ENCODE measurements around the gene AGO3.

Gene AGO3

GRCh38 chr1:36081926-36082485 lies 151.1 kb downstream of the AGO3 start:
- Histone ChIP-seq H3K9me3 (ENCODE audit: control insufficient read depth, low read length) (no peaks in the 10 kb centered on the region), H3K23ac (ENCODE audit: low read length in 2 of 2) (no peak overlapping the region), H2BK15ac (ENCODE audit: low read depth, poor library complexity, severe bottlenecking) (no peak overlapping the region), H3K9ac (ENCODE audit: low read length) (no peak overlapping the region), H2BK120ac (ENCODE audit: low read depth, low read length) (no peak overlapping the region), H3K36me3 (ENCODE audit: control insufficient read depth in 1 of 2, insufficient read depth in 2 of 2, low read depth in 1 of 2, low read length in 2 of 2) (no peaks in the 10 kb centered on the region), H4K8ac (ENCODE audit: low read length) (no peak overlapping the region), H3K18ac (ENCODE audit: low read depth in 1 of 2, low read length in 2 of 2) (no peak overlapping the region), H3K14ac (ENCODE audit: low read length in 2 of 2) (no peak overlapping the region), H3K4me3 (ENCODE audit: insufficient read depth in 1 of 2, low read depth in 1 of 2, low read length in 2 of 2) (no peak overlapping the region), H2BK5ac (ENCODE audit: low read depth, low read length, poor library complexity, severe bottlenecking) (no peak overlapping the region), H3K27me3 (ENCODE audit: control insufficient read depth in 1 of 2, insufficient read depth in 1 of 2, low read length in 2 of 2) (peaks cover 0 to 17% of the 10 kb centered on the region in 2 experiments), H2AFZ (ENCODE audit: low read depth, low read length) (no peak overlapping the region), H3K79me1 (replicated peaks; ENCODE audit: low read length, poor library complexity, severe bottlenecking) (no peaks in the 10 kb centered on the region), H3K4ac (ENCODE audit: low read depth in 1 of 2, low read length in 2 of 2) (no peak overlapping the region), H2AK5ac (ENCODE audit: low read length, severe bottlenecking) (no peak overlapping the region), H4K91ac (ENCODE audit: low read length) (no peak overlapping the region), H3K27ac (ENCODE audit: low read length, poor library complexity, severe bottlenecking) (no peak overlapping the region), H3K4me2 (ENCODE audit: low read length, poor library complexity, severe bottlenecking) (no peak overlapping the region), H2BK12ac (ENCODE audit: low read length in 2 of 2) (no peak overlapping the region), H3K4me1 (ENCODE audit: control insufficient read depth, insufficient read depth, low read depth, low read length) (peaks cover 15% of the 10 kb centered on the region)
- DNase-seq, result no peak
- WGBS, result 89% methylated on average over 3 of the region's 3 CpGs

GRCh38 chr1:36083219-36083618 lies 152.3 kb downstream of the AGO3 start:
- 87% methylated on average over 13 of the region's 13 CpGs for WGBS
- DNase-seq, result no peak
- no peak overlapping the region for H2BK5ac ChIP-seq (ENCODE audit: low read depth, low read length, poor library complexity, severe bottlenecking)
- H4K8ac ChIP-seq (ENCODE audit: low read length), result no peak overlapping the region
- H3K4me1 ChIP-seq (ENCODE audit: control insufficient read depth, insufficient read depth, low read depth, low read length), result peaks cover 21% of the 10 kb centered on the region
- no peak overlapping the region for H3K14ac ChIP-seq (ENCODE audit: low read length in 2 of 2)
- H3K4ac ChIP-seq (ENCODE audit: low read depth in 1 of 2, low read length in 2 of 2), result no peak overlapping the region
- H3K23ac ChIP-seq (ENCODE audit: low read length in 2 of 2), result no peak overlapping the region
- no peaks in the 10 kb centered on the region for H3K9me3 ChIP-seq (ENCODE audit: control insufficient read depth, low read length)
- no peak overlapping the region for H3K4me3 ChIP-seq (ENCODE audit: insufficient read depth in 1 of 2, low read depth in 1 of 2, low read length in 2 of 2)
- no peak overlapping the region for H3K9ac ChIP-seq (ENCODE audit: low read length)
- no peak overlapping the region for H4K91ac ChIP-seq (ENCODE audit: low read length)
- H3K18ac ChIP-seq (ENCODE audit: low read depth in 1 of 2, low read length in 2 of 2), result no peak overlapping the region
- peaks cover 0 to 17% of the 10 kb centered on the region in 2 experiments for H3K27me3 ChIP-seq (ENCODE audit: control insufficient read depth in 1 of 2, insufficient read depth in 1 of 2, low read length in 2 of 2)
- no peaks in the 10 kb centered on the region for H3K79me1 ChIP-seq (replicated peaks; ENCODE audit: low read length, poor library complexity, severe bottlenecking)
- H3K27ac ChIP-seq (ENCODE audit: low read length, poor library complexity, severe bottlenecking), result no peak overlapping the region
- no peaks in the 10 kb centered on the region for H3K36me3 ChIP-seq (ENCODE audit: control insufficient read depth in 1 of 2, insufficient read depth in 2 of 2, low read depth in 1 of 2, low read length in 2 of 2)
- H2AFZ ChIP-seq (ENCODE audit: low read depth, low read length), result no peak overlapping the region
- no peak overlapping the region for H2BK12ac ChIP-seq (ENCODE audit: low read length in 2 of 2)
- no peak overlapping the region for H2BK15ac ChIP-seq (ENCODE audit: low read depth, poor library complexity, severe bottlenecking)
- H2BK120ac ChIP-seq (ENCODE audit: low read depth, low read length), result no peak overlapping the region
- no peak overlapping the region for H3K4me2 ChIP-seq (ENCODE audit: low read length, poor library complexity, severe bottlenecking)
- H2AK5ac ChIP-seq (ENCODE audit: low read length, severe bottlenecking), result no peak overlapping the region

GRCh38 chr1:36083635-36084496 lies 153.0 kb downstream of the AGO3 start, which contains the start of gene TEKT2:
Gene TEKT2, plus strand, starts transcription at chr1:36084094. Its CDS starts 828 bp downstream, at chr1:36084922.
- Histone ChIP-seq H3K9ac (ENCODE audit: low read length) (peak within 1 kb of the TSS; percentile 75), H2BK12ac (ENCODE audit: low read length in 2 of 2) (no peak within 1 kb of the TSS), H2BK15ac (ENCODE audit: low read depth, poor library complexity, severe bottlenecking) (peak within 1 kb of the TSS; percentile 86), H3K36me3 (ENCODE audit: control insufficient read depth in 1 of 2, insufficient read depth in 2 of 2, low read depth in 1 of 2, low read length in 2 of 2) (no peaks in the 10 kb centered on the region), H3K23ac (ENCODE audit: low read length in 2 of 2) (peak within 1 kb of the TSS in 1 of 2 experiments; percentile 23), H3K4me3 (ENCODE audit: insufficient read depth in 1 of 2, low read depth in 1 of 2, low read length in 2 of 2) (peak within 1 kb of the TSS; percentile 59 to 63), H3K4me2 (ENCODE audit: low read length, poor library complexity, severe bottlenecking) (peak within 1 kb of the TSS; percentile 93), H3K79me1 (replicated peaks; ENCODE audit: low read length, poor library complexity, severe bottlenecking) (no peaks in the 10 kb centered on the region), H3K27me3 (ENCODE audit: control insufficient read depth in 1 of 2, insufficient read depth in 1 of 2, low read length in 2 of 2) (peaks cover 0 to 17% of the 10 kb centered on the region in 2 experiments), H4K91ac (ENCODE audit: low read length) (no peak within 1 kb of the TSS), H2AK5ac (ENCODE audit: low read length, severe bottlenecking) (no peak within 1 kb of the TSS), H3K18ac (ENCODE audit: low read depth in 1 of 2, low read length in 2 of 2) (peak within 1 kb of the TSS; percentile 5 to 37), H2BK120ac (ENCODE audit: low read depth, low read length) (peak within 1 kb of the TSS; percentile 64), H2AFZ (ENCODE audit: low read depth, low read length) (peak within 1 kb of the TSS; percentile 62), H3K9me3 (ENCODE audit: control insufficient read depth, low read length) (no peaks in the 10 kb centered on the region), H3K27ac (ENCODE audit: low read length, poor library complexity, severe bottlenecking) (no peak within 1 kb of the TSS), H3K4ac (ENCODE audit: low read depth in 1 of 2, low read length in 2 of 2) (no peak within 1 kb of the TSS), H4K8ac (ENCODE audit: low read length) (peak within 1 kb of the TSS; percentile 80), H2BK5ac (ENCODE audit: low read depth, low read length, poor library complexity, severe bottlenecking) (no peak within 1 kb of the TSS), H3K14ac (ENCODE audit: low read length in 2 of 2) (no peak within 1 kb of the TSS), H3K4me1 (ENCODE audit: control insufficient read depth, insufficient read depth, low read depth, low read length) (peaks cover 25% of the 10 kb centered on the region)
- DNase-seq, result peak; percentile 76
- WGBS, result 13% methylated on average over 45 of the region's 59 CpGs

GRCh38 chr1:36084497-36085115 lies 153.7 kb downstream of the AGO3 start:
- peak overlapping the region; percentile 93 for H3K4me2 ChIP-seq (ENCODE audit: low read length, poor library complexity, severe bottlenecking)
- no peak overlapping the region for H2BK15ac ChIP-seq (ENCODE audit: low read depth, poor library complexity, severe bottlenecking)
- H3K4ac ChIP-seq (ENCODE audit: low read depth in 1 of 2, low read length in 2 of 2), result no peak overlapping the region
- H3K4me3 ChIP-seq (ENCODE audit: insufficient read depth in 1 of 2, low read depth in 1 of 2, low read length in 2 of 2), result peak overlapping the region; percentile 59 to 63
- peak overlapping the region; percentile 56 for H4K8ac ChIP-seq (ENCODE audit: low read length)
- no peak overlapping the region for H2AK5ac ChIP-seq (ENCODE audit: low read length, severe bottlenecking)
- H4K91ac ChIP-seq (ENCODE audit: low read length), result no peak overlapping the region
- H3K4me1 ChIP-seq (ENCODE audit: control insufficient read depth, insufficient read depth, low read depth, low read length), result peaks cover 25% of the 10 kb centered on the region
- no peak overlapping the region for H3K23ac ChIP-seq (ENCODE audit: low read length in 2 of 2)
- H3K27me3 ChIP-seq (ENCODE audit: control insufficient read depth in 1 of 2, insufficient read depth in 1 of 2, low read length in 2 of 2), result peaks cover 0 to 17% of the 10 kb centered on the region in 2 experiments
- no peak overlapping the region for H3K14ac ChIP-seq (ENCODE audit: low read length in 2 of 2)
- H2BK120ac ChIP-seq (ENCODE audit: low read depth, low read length), result no peak overlapping the region
- no peaks in the 10 kb centered on the region for H3K79me1 ChIP-seq (replicated peaks; ENCODE audit: low read length, poor library complexity, severe bottlenecking)
- peak overlapping the region; percentile 75 for H3K9ac ChIP-seq (ENCODE audit: low read length)
- H3K36me3 ChIP-seq (ENCODE audit: control insufficient read depth in 1 of 2, insufficient read depth in 2 of 2, low read depth in 1 of 2, low read length in 2 of 2), result no peaks in the 10 kb centered on the region
- H3K27ac ChIP-seq (ENCODE audit: low read length, poor library complexity, severe bottlenecking), result no peak overlapping the region
- H3K18ac ChIP-seq (ENCODE audit: low read depth in 1 of 2, low read length in 2 of 2), result no peak overlapping the region
- H2BK12ac ChIP-seq (ENCODE audit: low read length in 2 of 2), result no peak overlapping the region
- H2BK5ac ChIP-seq (ENCODE audit: low read depth, low read length, poor library complexity, severe bottlenecking), result no peak overlapping the region
- 75% methylated on average over 19 of the region's 19 CpGs for WGBS
- no peaks in the 10 kb centered on the region for H3K9me3 ChIP-seq (ENCODE audit: control insufficient read depth, low read length)
- H2AFZ ChIP-seq (ENCODE audit: low read depth, low read length), result peak overlapping the region; percentile 62
- DNase-seq, result no peak

Measured in mesenchymal stem cell (in vitro differentiated cells and primary cell).